ENCODE results near the gene ZNF784. TPM values are rescaled to one million over a fixed set of nuclear protein-coding genes. Genes with fewer than 3 reads are reported as not detected.
A peak's percentile ranks its signal among the peaks of the same experiment; 100 is the strongest.

ZNF784 gene
- total and polyA plus RNA-seq, 2 of the 13 experiments (the other 11 are each of a cell fraction or from before 2014, with no cell fraction given), result 4.1 to 4.2 TPM

- TF ChIP-seq ZNF318 (CRISPR knock-in tag; IDR thresholded peaks at IDR 0.05) (0 out of 2 replicates have a peak, but pooled peaks have one; percentile 50), KLF15 (CRISPR knock-in tag; IDR thresholded peaks at IDR 0.05; ENCODE audit: borderline replicate concordance) (no peak; the same call in 1 of the 2 replicates), PCBP2 (optimal IDR thresholded peaks at IDR 0.05; ENCODE audit: low read depth, low read length, poor library complexity, severe bottlenecking) (no peak), ZSCAN20 (CRISPR knock-in tag; IDR thresholded peaks at IDR 0.05; ENCODE audit: borderline replicate concordance) (0 out of 2 replicates have a peak, but pooled peaks have one; percentile 57), ARNT2 (CRISPR knock-in tag; IDR thresholded peaks at IDR 0.05; ENCODE audit: low read depth) (peak; percentile 71; the same call in 1 of the 2 replicates), ZNF724P (CRISPR knock-in tag; IDR thresholded peaks at IDR 0.05; ENCODE audit: borderline replicate concordance) (no peak), GTF2F1 (IDR thresholded peaks at IDR 0.05; ENCODE audit: low read length) (no peak), ZBTB8A (CRISPR knock-in tag; IDR thresholded peaks at IDR 0.05; ENCODE audit: borderline replicate concordance, low read depth) (no peak), ZBTB7B (CRISPR knock-in tag; IDR thresholded peaks at IDR 0.05) (no peak), CENPX (CRISPR knock-in tag; IDR thresholded peaks at IDR 0.05) (no peak), EP300 (IDR thresholded peaks at IDR 0.05; ENCODE audit: low read depth in 2 of 2, low read length in 2 of 2) (0 out of 4 replicates have a peak, but pooled peaks of 1 of the 2 experiments have one; percentile 35), EP300 (CRISPR knock-in tag; IDR thresholded peaks at IDR 0.05; ENCODE audit: borderline replicate concordance) (no peak), ZNF136 (CRISPR knock-in tag; IDR thresholded peaks at IDR 0.05; ENCODE audit: low read depth) (no peak), HOXA9 (CRISPR knock-in tag; IDR thresholded peaks at IDR 0.05; ENCODE audit: borderline replicate concordance) (no peak), ZNF564 (CRISPR knock-in tag; IDR thresholded peaks at IDR 0.05) (0 out of 2 replicates have a peak, but pooled peaks have one; percentile 40), ZBTB3 (CRISPR knock-in tag; IDR thresholded peaks at IDR 0.05; ENCODE audit: borderline replicate concordance, low read depth) (0 out of 2 replicates have a peak, but pooled peaks have one; percentile 38), PAWR (CRISPR knock-in tag; IDR thresholded peaks at IDR 0.05; ENCODE audit: borderline replicate concordance) (no peak)
These were observed 29.4 kb upstream of the ZNF784 start (continued) for GRCh38 chr19:55653651-55654322.

Data from HepG2 (cell line).